ENCODE measurements around the gene CTAG1B. TPM values are rescaled to one million over a fixed set of nuclear protein-coding genes. Genes with fewer than 3 reads are reported as not detected.

Gene CTAG1B
- not detected in 2 replicates for total RNA-seq

GRCh38 chrX:154619182-154619581 lies at the start of gene CTAG1B:
Gene CTAG1B (minus strand): TSS chrX:154619282. CDS start chrX:154619218, 64 bp downstream.

GRCh38 chrX:154653413-154653812 lies 34.3 kb upstream of the CTAG1B start, which contains the start of gene CTAG2:
Gene CTAG2 (minus strand): TSS chrX:154653579. CDS start chrX:154653515, 64 bp downstream.

GRCh38 chrX:154584585-154585183 lies 34.4 kb downstream of the CTAG1B start, which contains the start of gene CTAG1A:
Gene CTAG1A (plus strand): TSS chrX:154585133. CDS start chrX:154585207, 74 bp downstream.

Other genes with a start within 250 kb of the CTAG1B start
- gene FLNA, start 244.6 kb downstream of the CTAG1B start, total RNA-seq: 918 and 2,171 TPM in 2 replicates
- 73.5 and 86.1 TPM in 2 replicates for gene EMD, start 240.0 kb downstream of the CTAG1B start, total RNA-seq
- 9,658 and 12,949 TPM in 2 replicates for gene RPL10, start 220.9 kb downstream of the CTAG1B start, total RNA-seq
- 33.7 and 34.2 TPM in 2 replicates for gene DNASE1L1, start 210.0 kb downstream of the CTAG1B start, total RNA-seq
- gene TAFAZZIN, start 207.7 kb downstream of the CTAG1B start, total RNA-seq: 17.0 and 23.9 TPM in 2 replicates
- gene ATP6AP1, start 190.6 kb downstream of the CTAG1B start, total RNA-seq: 43.3 and 50.6 TPM in 2 replicates
- 89.5 and 101 TPM in 2 replicates for gene GDI1, start 182.1 kb downstream of the CTAG1B start, total RNA-seq
- 42.2 and 65.5 TPM in 2 replicates for gene FAM50A, start 175.1 kb downstream of the CTAG1B start, total RNA-seq
- gene PLXNA3, start 161.0 kb downstream of the CTAG1B start, total RNA-seq: 14.9 and 41.3 TPM in 2 replicates
- gene LAGE3, start 140.0 kb downstream of the CTAG1B start, total RNA-seq: 45.6 and 72.6 TPM in 2 replicates
- 30.6 and 37.0 TPM in 2 replicates for gene UBL4A, start 132.7 kb downstream of the CTAG1B start, total RNA-seq
- 30.8 and 32.3 TPM in 2 replicates for gene SLC10A3, start 128.7 kb downstream of the CTAG1B start, total RNA-seq
- 41.6 and 42.7 TPM in 2 replicates for gene FAM3A, start 103.0 kb downstream of the CTAG1B start, total RNA-seq
- gene G6PD, start 72.4 kb downstream of the CTAG1B start, total RNA-seq: 144 and 225 TPM in 2 replicates
- 12.3 and 18.2 TPM in 2 replicates for gene IKBKG, start 71.7 kb downstream of the CTAG1B start, total RNA-seq
- not detected in 2 replicates for gene CTAG1A, start 34.1 kb downstream of the CTAG1B start, total RNA-seq
- not detected in 2 replicates for gene CTAG2, start 34.3 kb upstream of the CTAG1B start, total RNA-seq
- gene GAB3, start 131.8 kb upstream of the CTAG1B start, total RNA-seq: 4.6 and 10.5 TPM in 2 replicates
- 18.8 and 31.6 TPM in 2 replicates for gene DKC1, start 143.6 kb upstream of the CTAG1B start, total RNA-seq
- 13.4 and 19.7 TPM in 2 replicates for gene MPP1, start 186.2 kb upstream of the CTAG1B start, total RNA-seq
- not detected in 2 replicates for gene SMIM9, start 215.4 kb upstream of the CTAG1B start, total RNA-seq